ENCODE results near the gene HOXA4.
A peak's percentile ranks its signal among the peaks of the same experiment; 100 is the strongest.

HOXA4 gene

DNA sequence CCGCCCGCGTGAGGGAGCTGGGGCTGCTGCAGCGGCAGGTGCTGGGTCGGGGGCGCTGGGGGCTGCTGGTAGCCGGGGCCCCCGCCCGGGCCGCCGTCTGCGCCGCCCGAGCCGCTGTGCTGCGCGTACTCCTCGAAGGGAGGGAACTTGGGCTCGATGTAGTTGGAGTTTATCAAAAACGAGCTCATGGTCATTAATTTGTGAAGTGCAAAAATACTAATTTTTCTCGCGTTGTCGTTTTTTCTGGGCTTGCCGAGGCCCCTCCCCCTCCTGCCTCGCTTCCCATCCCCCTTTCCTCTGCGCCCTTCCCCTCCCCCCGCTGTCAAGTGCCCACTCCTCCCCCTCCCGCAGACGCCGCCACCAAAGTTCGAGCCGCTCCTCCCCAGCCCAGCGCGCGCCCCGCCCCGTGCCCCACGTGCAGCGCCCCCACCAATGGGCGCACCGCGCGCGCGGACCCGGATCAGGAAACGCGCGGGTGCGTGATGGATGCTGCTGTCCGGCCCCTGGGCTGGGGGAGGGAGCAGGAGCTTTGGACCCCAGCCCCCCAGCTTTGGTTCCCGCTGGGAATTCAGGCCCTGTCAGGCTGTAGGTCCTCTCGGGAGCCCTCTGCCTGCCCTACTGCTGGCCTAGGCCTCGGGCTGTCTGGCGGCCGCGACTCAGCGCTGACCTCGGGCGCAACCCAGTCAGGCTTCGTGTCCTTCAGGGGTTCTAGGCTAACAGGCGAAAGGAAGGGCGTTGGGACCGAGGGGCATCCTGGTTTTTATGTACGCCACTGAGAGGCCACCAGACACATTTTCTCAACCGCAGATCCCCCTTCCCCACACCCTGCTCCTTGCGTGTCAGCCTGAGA lies at the start of gene HOXA4:
Gene HOXA4, minus strand, starts transcription at position 218 of the 850 bp plus-strand sequence. Its CDS starts 24 bp downstream, at position 194.
- DNase-seq = peak; percentile 78

DNA sequence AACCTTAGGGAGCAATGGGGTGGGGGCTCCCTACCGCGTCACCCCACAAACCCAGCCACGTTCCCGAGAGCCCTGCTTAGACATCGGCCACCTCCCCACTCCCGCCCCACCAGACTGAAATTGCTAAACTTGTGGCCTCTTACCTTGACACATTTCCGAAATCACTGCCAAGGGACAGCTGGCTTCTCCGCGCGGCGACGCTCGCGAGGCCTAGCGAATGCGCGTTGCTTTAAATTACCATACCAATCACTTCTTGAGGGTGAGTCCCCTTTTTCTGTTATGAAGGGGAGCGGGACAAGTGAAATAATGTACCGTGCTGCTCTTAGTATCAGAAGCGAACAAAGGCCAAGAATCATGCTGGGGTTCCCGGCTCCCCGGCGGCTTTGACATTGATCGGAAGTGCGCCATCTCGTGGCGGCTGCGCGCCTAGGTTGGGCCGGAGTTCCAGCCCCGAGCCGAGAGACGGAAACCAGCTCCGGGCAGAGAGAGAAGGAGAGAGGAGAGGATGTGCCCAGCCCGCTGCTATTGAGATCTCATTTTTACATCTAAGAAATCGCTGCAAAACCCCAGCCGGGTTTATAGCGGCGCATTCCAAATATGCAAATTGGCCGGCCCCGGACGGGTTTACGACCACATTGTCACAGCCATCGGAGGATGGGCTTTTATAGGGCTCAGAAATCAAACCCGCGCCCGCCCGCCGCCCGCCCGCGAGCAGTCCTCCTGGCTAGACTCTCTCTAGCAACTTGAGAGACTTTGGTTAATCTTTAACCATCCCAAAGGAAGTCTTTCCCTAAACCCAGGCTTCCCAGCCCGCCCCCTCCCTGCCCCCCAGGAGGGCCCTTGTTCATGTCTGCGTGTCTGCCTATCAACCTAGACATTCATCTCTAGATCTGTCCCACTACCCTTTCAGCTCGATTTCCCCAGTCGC lies 49.2 kb upstream of the HOXA4 start:
- DNase-seq = peak; percentile 33

DNA sequence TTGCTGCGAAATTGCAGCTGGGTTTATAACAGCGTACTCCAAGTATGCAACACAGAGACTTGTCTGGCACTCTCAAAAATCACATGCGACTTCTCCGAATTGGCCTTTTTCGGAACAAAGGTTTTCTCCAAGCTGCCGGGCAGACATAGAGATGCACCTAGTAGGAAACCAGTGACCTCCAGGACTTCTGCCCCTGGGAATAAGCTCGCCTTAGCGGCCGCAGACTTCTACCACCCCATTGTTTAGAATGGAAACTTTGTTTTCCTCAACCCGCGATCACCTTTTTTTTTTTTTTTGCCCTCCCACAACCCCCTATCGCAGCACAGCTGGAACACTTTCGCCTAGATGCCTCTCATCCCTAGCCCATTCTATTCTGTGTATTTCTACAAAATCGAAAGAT lies 48.5 kb upstream of the HOXA4 start:
- DNase-seq = no peak

DNA sequence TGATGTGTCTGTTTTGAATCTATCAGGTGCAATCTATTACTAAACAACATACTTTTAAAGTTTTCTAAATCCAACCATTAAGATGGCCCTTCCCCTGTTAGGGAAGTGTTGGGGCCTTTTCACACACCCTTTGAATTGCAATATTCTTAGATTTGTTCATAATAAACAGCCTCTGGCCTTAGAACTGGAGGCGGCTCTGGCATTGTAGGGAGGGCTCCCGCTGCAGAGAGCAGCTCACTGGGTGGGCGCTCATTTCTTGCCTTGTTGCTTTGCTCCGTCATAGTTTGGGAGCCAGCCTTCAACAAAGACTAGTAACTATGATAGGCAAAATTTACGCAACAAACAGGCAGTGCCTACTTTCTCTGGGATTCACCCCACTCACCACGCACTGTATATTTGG lies 47.8 kb upstream of the HOXA4 start:
- no peak for DNase-seq

DNA sequence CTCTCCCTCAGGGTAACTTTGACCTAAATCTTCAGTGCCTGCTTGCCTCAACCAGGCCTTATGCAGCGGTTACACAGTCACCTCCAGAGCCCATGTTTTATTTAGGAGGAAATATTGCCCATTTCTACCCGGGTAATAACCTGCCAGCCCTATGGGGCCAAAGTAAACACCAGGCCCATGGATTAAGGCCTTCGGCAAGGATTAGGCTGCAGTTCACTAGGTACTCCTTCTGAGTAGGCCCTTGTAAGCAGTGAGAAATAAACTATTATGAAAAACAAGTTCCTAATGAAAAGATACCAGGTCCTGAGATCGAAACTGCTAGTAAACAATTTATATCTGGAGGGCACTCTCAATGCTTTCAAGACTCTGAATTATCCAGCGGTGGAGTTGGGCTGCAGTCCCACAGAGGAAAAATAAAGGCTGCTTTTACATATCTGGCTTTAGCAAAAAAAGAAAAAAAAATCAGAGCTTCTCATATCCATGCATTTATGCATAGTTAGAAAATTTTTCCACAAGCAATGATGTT lies 47.3 kb upstream of the HOXA4 start:
- DNase-seq = no peak

DNA sequence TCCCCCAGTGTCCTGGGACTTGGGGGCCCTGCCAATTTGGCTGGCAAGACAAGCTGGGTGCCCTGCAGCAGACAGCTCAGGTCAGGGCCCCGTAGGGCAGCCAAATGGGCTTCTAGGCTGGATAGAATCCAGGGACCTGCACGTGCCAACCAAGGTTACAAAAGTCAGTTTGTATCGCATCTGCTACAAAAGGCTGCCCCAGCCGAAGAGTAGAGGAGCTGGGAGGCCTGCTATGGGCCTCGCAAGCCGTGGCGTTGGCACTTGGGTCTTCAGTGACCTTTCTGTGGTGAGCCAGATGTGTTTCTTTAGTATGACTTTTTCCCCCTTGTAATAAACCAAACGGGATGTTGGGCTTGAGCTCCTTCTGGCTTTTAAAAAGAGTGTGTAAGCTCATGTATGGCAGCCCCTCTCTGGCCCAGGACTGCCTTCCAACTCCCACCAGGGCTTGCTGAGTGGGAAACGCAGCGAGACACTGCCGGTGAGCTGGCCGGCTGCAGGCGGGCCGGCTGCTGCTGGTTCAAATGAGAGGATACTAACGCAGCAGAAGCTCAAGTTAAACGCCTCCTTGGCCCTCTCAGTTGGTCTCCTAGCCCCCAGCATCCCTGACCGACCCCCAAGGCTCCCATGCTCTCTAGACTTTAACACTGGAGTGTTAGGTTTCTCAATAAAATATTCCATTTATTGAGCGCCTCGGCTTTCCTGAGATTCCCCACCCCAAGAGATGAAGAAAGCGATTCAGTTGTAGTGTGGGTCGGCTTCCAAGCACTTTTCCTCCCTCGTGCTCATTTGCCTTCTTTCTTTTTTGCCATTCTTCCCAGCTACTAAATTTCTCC lies 46.6 kb upstream of the HOXA4 start:
- no peak for DNase-seq

DNA sequence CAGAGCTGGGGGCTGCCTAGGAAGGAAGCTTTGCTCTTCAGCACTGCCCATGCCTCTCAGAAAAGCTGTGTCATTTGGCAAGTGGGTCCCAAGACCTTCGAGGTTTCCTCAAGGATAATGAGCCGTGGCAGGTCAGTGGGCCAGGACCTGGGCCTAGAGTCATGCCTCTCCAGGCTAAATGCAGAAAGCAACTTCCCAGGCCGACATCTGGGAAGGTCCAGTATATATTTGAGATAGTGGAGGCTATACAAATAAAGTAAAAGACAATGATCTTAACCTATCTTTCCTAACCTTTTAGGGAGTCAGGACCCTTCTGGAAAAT lies 45.9 kb upstream of the HOXA4 start:
- DNase-seq = no peak

DNA sequence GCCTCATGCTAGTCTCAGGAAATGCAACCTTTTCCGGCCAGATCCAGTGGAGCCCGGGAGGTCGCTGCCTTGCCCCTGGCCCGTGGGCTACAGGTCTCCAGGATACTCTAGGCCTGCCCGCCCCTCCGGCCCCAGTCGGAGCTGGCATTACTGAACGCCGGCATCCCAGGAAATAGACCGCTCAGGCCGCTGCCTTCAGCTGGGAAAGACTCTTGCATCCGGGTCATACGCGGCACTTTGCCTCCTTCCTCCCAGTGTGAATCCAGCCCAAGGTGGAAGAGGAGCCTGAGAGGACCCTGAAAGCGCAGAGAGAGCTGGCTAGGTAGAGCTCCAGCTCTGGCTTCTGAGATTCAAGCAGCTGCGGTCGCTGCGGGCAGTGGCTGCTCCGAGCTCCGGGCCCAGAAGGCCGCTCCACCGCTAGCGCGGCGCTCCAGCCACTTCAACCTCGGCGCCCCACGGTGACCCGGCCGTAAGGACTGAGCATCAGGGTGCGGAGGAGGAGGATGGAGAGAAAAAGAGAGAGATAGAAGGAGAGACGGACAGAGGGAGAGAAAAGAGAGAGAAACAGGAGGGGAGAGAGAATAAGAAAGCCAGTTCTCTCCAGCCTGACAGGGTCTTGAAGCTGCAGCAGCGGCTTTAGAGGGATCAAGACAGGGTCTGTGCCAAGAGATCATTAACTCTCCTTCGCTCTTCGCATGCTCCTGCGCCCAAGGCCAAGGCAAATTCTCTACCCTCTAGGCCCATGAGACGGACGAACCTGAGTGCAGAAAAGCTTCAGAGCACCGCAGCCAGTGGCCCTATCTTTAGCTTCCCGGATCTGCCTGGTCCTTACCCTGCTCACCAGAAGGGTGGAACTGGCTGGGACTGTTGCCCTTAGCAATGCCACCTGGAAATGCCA lies 45.3 kb upstream of the HOXA4 start:
- no peak for DNase-seq

DNA sequence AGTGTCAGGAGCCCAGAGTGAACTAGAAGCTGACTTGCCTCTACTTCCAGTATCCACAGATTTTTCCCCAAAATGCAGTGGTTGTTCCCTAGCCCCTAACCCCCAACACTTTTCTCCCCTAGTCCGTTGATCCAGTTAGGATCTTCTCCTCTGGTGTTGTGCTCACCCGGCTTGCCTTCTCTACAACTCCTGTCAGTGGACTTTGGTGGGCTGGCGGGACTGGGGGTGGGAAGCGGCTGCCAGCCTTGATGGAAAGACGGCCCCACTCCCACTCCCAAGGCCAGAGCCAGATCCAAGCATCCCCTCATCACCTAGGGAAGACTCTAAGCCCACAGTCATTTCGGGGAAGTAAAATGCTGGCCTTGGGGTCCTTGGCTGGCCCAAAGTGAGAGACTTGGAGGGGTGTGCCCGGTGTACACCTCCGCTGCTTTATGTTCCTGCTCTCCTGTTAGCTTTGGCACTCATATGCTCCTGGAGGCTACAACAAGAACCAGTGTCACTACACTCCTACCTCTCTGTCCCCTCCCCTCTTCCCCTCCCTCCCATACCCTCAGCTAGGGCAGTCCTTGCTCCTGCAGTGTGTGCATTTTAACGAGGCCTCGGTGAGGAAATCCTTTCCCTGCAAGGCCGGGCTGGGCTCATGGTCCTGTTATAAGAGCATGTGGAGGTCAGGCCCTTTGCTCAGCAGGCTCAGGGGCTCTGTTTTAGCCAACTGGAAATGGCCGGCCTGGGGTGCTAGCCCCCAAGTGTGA lies 44.5 kb upstream of the HOXA4 start:
- DNase-seq = no peak

DNA sequence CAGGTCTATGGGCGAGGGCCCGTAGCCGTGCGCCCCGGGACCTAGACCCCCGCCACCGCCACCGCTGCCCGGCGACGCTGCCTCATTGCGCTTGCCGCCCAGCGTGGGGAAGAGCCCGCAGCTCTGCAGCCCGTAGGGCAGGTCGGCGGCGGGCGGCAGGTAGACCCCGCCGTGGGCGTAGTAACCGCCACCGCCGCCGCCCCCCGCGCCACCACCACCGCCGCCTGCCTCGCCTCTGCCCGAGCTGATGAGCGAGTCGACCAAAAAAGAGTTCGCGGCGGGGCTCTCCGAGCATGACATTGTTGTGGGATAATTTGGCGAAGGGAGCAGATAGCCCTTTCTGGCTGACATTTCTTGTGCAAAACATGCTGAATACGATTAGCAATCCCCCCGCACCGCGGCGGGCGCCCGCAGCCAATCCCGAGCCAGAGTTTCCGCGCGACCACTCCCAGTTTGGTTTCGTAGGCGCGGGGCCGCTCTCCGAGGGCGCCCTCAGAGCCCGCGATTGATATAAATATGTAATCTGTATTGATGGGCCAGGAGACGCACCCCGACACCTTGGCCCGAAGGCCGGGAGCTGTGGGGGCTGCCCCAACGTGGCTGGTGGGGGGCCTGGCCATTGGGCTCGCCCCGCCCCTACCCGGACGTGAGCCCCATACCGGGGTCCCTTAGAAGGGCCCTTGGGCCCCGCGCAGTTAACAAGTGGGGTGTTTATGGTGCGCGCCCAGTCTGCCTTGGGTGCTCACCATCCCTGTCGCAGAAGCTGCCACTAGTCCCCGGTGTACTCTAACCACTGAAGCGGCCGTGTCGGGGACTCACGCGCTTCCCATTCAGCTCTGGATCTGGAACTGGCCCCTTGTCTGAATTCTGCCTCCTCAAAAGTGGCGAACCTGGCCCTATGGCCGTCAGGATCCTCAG lies 43.7 kb upstream of the HOXA4 start, which contains the start of gene HOXA10:
Gene HOXA10, minus strand, starts transcription at position 365 of the 918 bp plus-strand sequence. Its CDS starts 14 bp downstream, at position 351.
- no peak for DNase-seq

DNA sequence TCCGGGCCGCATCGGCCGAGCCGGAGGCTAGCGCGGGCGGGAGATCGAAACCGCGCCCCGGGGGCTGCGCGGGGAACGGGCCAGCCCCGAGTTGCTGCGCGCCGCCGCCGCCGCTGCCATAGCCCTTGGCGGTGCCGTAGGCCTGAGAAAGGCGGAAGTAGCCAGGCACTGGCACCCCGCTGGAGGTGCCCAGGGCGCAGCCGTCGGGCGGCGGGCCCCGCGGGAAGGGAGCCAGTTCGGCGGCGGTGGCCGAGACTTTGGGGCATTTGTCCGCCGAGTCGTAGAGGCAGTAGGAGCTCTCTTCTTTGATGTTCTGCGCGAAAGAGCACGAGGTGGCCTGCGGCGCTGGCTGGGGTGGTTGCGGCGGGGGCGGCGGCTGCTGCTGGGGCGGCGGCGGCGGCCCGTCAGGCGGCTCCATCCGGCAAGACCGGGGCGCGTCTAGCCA lies 43.0 kb upstream of the HOXA4 start:
- DNase-seq = peak; percentile 51

DNA sequence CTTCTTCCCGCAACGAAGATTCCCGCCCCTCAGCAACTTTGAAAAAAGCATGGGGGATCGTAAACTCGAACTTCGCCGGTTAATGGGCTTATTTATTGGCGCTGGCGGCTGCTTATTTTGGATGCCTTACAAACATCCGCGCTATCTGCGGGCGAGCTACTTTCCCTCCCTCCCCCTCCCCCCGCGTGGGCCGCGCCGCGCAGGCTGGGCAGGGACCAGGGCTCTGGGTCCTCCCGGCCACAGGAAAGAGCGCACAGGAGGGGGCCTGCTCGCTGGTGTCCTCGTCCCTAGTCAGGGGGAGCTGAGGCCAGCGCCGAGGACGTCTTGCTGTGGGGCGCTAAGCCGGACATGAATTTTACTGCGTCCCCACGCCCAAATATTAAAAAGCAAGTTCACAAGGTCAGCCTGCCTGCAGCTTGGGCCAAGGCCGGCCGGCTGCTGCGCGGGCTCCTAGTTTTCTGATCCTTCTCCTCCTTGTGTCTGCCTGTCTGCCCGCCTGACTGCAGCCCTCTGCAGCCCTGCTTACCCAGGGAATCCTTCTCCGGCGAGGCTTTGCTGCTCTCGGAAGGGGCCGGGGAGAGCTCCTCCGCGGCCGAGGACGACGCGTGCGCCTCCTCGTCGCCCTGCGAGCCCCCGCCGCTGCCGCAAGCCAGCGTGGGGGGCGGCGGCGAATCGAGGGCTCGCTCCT lies 42.4 kb upstream of the HOXA4 start:
- DNase-seq = peak; percentile 57

DNA sequence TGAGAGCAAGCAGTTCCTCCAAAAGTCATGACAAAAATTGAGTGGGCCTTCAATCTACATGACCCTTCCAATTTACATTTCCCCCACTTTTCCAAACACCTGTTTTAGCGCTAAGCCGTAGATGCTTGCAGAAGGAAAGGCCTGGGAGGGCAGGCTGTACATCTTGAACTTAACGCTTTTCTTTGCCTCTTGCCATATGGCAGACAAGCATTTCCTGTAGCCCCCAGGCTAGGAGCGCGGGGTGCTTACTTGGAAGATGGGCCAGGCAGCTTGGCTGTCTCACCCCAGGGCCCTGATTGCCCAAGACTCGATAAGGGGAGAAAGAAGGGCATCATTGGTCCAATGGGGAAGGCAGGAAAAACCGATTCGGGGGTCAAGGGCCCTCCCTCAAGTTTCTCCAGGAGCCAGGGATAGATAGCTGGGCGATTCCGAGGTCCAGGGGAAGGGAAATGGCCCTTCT lies 41.8 kb upstream of the HOXA4 start:
- DNase-seq = no peak

DNA sequence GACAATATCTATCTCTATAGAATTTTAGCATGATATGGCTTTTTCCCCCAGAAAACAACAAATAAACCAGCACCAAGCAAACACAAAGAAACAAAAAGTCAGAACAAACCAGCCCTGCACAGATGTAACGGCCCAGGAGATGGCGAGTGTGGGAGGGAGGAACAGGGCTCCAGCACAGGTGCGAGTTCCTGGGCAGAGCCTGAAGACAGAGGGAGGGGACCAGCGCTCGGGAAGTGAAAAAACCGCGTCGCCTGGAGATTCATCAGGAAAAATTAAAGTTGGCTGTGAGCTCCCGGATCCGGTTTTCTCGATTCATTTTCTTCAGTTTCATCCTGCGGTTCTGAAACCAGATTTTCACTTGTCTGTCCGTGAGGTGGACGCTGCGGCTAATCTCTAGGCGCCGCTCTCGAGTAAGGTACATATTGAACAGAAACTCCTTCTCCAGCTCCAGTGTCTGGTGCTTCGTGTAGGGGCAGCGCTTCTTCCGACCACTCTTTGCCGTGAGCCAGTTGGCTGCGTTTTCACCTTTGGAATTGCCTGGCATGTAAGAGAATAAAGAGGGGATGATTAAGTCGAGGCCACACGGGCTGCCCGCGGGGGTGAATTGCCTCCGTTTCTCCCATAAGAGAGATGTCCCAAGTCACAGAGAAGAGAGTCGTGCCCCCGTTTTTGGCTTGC lies 41.2 kb upstream of the HOXA4 start:
- DNase-seq = peak; percentile 53

DNA sequence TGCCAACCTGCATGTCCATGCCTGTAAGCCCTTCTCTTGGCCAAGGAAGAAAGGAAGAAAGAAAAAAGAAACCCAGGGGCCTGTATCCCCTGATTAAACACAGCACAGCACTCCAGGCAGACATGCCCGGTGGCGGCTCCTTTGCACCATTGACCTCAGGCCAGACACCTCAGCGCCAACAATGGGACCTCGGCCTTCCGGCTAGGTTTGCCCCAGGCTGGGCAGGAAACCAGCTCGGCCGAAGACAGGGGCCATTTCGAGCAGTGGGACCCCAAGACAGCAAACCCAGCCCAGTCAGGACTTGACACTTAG lies 40.7 kb upstream of the HOXA4 start:
- peak; percentile 53 for DNase-seq

DNA sequence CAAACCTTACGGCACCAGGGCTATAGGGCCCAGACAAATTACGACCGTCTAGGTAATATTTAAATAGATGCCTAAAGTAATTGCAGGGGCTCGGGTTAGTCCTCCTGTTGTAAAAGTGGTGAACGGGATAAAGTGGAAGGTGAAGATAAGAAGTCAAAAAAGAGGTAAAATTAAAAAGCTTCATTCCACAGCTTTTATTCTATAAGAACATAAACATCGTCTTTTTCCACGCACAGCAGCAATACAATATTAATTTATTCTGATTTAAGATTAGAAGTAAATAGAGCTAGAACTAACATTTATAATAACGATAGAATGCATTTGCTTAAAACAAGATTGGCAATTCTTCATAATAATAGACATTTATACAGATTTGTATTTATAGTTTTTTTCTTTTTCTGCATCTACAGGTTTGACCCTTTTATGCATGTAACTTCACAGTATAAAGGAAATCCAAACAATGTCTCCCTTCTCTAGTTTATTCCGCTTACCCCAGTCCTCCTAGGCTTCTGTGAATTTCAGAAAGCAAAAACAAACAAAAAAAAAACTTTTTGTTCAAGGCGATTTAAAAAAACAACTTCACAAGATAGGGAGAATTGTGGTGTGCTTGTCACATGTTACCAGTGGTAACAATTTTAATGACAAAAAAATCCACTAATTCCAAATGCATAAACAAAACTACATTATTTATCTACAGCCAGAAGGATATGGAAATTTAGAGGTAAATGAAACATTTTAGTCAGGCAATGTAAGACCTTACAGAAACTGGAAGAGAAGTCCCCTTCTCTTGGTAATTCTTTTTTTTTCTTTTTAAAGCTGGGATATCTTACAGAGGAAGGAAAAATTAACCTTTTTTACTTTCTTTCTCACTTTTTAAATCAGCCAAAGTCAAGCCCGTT lies 40.1 kb upstream of the HOXA4 start:
- DNase-seq = no peak

All from NK-92 treated with Interleukin-12 subunit alpha and Interleukin-12 subunit beta, amount 100 ng/mL, for 24 hours (cell line).